H9 (cell line): Measurements from ENCODE around the gene SLC22A17. TPM values are rescaled to one million over a fixed set of nuclear protein-coding genes. Genes with fewer than 3 reads are reported as not detected.

Source experiments
- DNase-seq: peaks from one replicate; pipeline ENCODE4 v3.0.0-alpha.2; 2017
- H2AFZ ChIP-seq: one replicate; pipeline ENCODE4 v1.6.1; 2013; ENCODE audit warnings: mild to moderate bottlenecking, low read length, control low read depth, moderate library complexity
- H2AK5ac ChIP-seq: 2 replicates; pipeline ENCODE4 v1.6.1; 2013; ENCODE audit warnings: low read length, control low read depth, mixed read lengths; ENCODE audit not compliant: insufficient read length
- H2BK120ac ChIP-seq: one replicate; pipeline ENCODE4 v1.6.1; 2013; ENCODE audit warnings: low read depth, mild to moderate bottlenecking, low read length, control low read depth, inconsistent platforms; ENCODE audit not compliant: poor library complexity, severe bottlenecking
- H2BK12ac ChIP-seq: 2 replicates; pipeline ENCODE4 v1.6.1; 2013; ENCODE audit warnings: low read length, control low read depth, mixed read lengths, low read depth; ENCODE audit not compliant: insufficient read length
- H2BK15ac ChIP-seq: 2 replicates; pipeline ENCODE4 v1.6.1; 2013; ENCODE audit warnings: low read depth, low read length, control low read depth
- H2BK20ac ChIP-seq: one replicate; pipeline ENCODE4 v1.6.1; 2013; ENCODE audit warnings: low read depth, mild to moderate bottlenecking, low read length, control low read depth, inconsistent platforms; ENCODE audit not compliant: poor library complexity, severe bottlenecking
- H2BK5ac ChIP-seq: 2 replicates; pipeline ENCODE4 v1.6.1; 2013; ENCODE audit warnings: low read length, control low read depth, mixed read lengths; ENCODE audit not compliant: insufficient read length
- H3K14ac ChIP-seq: 2 replicates; pipeline ENCODE4 v1.6.1; 2013; ENCODE audit warnings: low read length, control low read depth; ENCODE audit not compliant: insufficient read depth
- H3K18ac ChIP-seq: 2 replicates; pipeline ENCODE4 v1.6.1; 2013; ENCODE audit warnings: low read depth, mild to moderate bottlenecking, mixed read lengths, low read length, control low read depth; ENCODE audit not compliant: insufficient read length
- H3K23ac ChIP-seq: 2 replicates; pipeline ENCODE4 v1.6.1; 2013; ENCODE audit warnings: low read length, control low read depth, mixed read lengths, low read depth; ENCODE audit not compliant: insufficient read length
- H3K23me2 ChIP-seq: 2 replicates; pipeline ENCODE4 v1.6.1; 2013; ENCODE audit warnings: low read depth, mild to moderate bottlenecking, mixed read lengths, low read length, control low read depth; ENCODE audit not compliant: insufficient read length, poor library complexity, severe bottlenecking
- H3K27ac ChIP-seq: 2 replicates; pipeline ENCODE4 v1.5.1; 2013; ENCODE audit warnings: low read length, control low read depth, mixed read lengths, low read depth; ENCODE audit not compliant: insufficient read length
- H3K27me3 ChIP-seq: 2 replicates; pipeline ENCODE4 v1.6.1; 2013; ENCODE audit warnings: low read length, control low read depth, inconsistent platforms; ENCODE audit not compliant: insufficient read depth
- H3K4ac ChIP-seq: 2 replicates; pipeline ENCODE4 v1.6.1; 2013; ENCODE audit warnings: low read depth, mild to moderate bottlenecking, control low read depth, inconsistent platforms, low read length, moderate library complexity
- H3K4me1 ChIP-seq: 2 replicates; pipeline ENCODE4 v1.6.1; 2013; ENCODE audit warnings: low read length, control low read depth, inconsistent platforms; ENCODE audit not compliant: insufficient read depth
- H3K4me2 ChIP-seq: 2 replicates; pipeline ENCODE4 v1.6.1; 2013; ENCODE audit warnings: low read length, control low read depth, mixed read lengths; ENCODE audit not compliant: insufficient read length, insufficient read depth
- H3K56ac ChIP-seq: 2 replicates; pipeline ENCODE4 v1.6.1; 2013; ENCODE audit warnings: low read depth, mild to moderate bottlenecking, mixed read lengths, low read length, control low read depth; ENCODE audit not compliant: insufficient read length
- H3K79me1 ChIP-seq: 2 replicates; pipeline ENCODE4 v1.6.1; 2013; ENCODE audit warnings: low read depth, mild to moderate bottlenecking, moderate library complexity, low read length, control low read depth, inconsistent platforms; ENCODE audit not compliant: insufficient read depth, poor library complexity, severe bottlenecking
- H3K79me2 ChIP-seq: 2 replicates; pipeline ENCODE4 v1.6.1; 2013; ENCODE audit warnings: low read length, control low read depth, inconsistent platforms; ENCODE audit not compliant: insufficient read depth
- H3K9ac ChIP-seq: 2 replicates; pipeline ENCODE4 v1.6.1; 2013; ENCODE audit warnings: low read length, control low read depth, mixed read lengths; ENCODE audit not compliant: insufficient read length; ENCODE audit errors: extremely low read depth
- H3K9me3 ChIP-seq: one replicate; pipeline ENCODE4 v1.6.1; 2013; ENCODE audit warnings: low read depth, low read length, inconsistent platforms; ENCODE audit not compliant: control insufficient read depth
- H3T11ph ChIP-seq: one replicate; pipeline ENCODE4 v1.6.1; 2013; ENCODE audit warnings: mild to moderate bottlenecking, low read length, control low read depth, inconsistent platforms
- H4K20me1 ChIP-seq: one replicate; pipeline ENCODE4 v1.6.1; 2013; ENCODE audit not compliant: control insufficient read depth, insufficient read length, insufficient read depth
- H4K5ac ChIP-seq: 2 replicates; pipeline ENCODE4 v1.6.1; 2013; ENCODE audit warnings: low read depth, mild to moderate bottlenecking, mixed read lengths, low read length, control low read depth; ENCODE audit not compliant: insufficient read length
- H4K8ac ChIP-seq: replicated peaks from 2 replicates; pipeline ENCODE4 v1.6.1; 2013; ENCODE audit warnings: low read length, control low read depth, mixed read lengths, low read depth; ENCODE audit not compliant: insufficient read length
- H4K91ac ChIP-seq: 2 replicates; pipeline ENCODE4 v1.6.1; 2013; ENCODE audit warnings: low read depth, mild to moderate bottlenecking, moderate library complexity, mixed read lengths, low read length, control low read depth; ENCODE audit not compliant: insufficient read length
- H3K27ac Mint-ChIP-seq, 3 experiments: 2 replicates in 2 of 3; 3 replicates in 1 of 3; pipeline ENCODE4 v1.8.0; 2020 to 2021; ENCODE audit warnings: mixed read lengths in 3 of 3, mild to moderate bottlenecking in 1 of 3, moderate library complexity in 1 of 3
- H3K27me3 Mint-ChIP-seq: 2 replicates; pipeline ENCODE4 v1.8.0; 2021; ENCODE audit warnings: low read depth, mild to moderate bottlenecking, moderate library complexity, mixed read lengths
- H3K36me3 Mint-ChIP-seq, 3 experiments: 2 replicates in 2 of 3; 3 replicates in 1 of 3; pipeline ENCODE4 v1.8.0; 2020 to 2021; ENCODE audit warnings: low read depth in 3 of 3, mixed read lengths in 3 of 3; ENCODE audit not compliant: insufficient read depth in 1 of 3
- H3K4me1 Mint-ChIP-seq, 2 experiments: 2 replicates each; pipeline ENCODE4 v1.8.0; 2020; ENCODE audit warnings: mixed read lengths in 2 of 2
- H3K4me3 Mint-ChIP-seq, 2 experiments: 2 replicates in 1 of 2; 3 replicates in 1 of 2; pipeline ENCODE4 v1.8.0; 2020 to 2021; ENCODE audit warnings: mild to moderate bottlenecking in 2 of 2, mixed read lengths in 2 of 2, moderate library complexity in 1 of 2
- H3K9me3 Mint-ChIP-seq, 2 experiments: 2 replicates in 1 of 2; 3 replicates in 1 of 2; pipeline ENCODE4 v1.8.0; 2020; ENCODE audit warnings: mild to moderate bottlenecking in 2 of 2, mixed read lengths in 2 of 2, moderate library complexity in 1 of 2
- WGBS: extraction: QIAGEN DNeasy Blood & Tissue Kit; methylation state at CpG from one replicate; pipeline ENCODE4 v1.1.7; 2013; ENCODE audit warnings: missing lambda C conversion rate, low lambda C conversion rate, mixed read lengths; ENCODE audit not compliant: insufficient read length; ENCODE audit errors: extremely low coverage; 5-methylcytosine and 5-hydroxymethylcytosine counted together
- total RNA-seq: library from RNA; stranded (reverse); gene quantifications from 2 replicates; pipeline ENCODE4 v1.2.1, GENCODE V29; 2021
- TF ChIP-seq, protein P1 (sequence below): fragments of 200-600 bp; sonication (generic); conservative IDR thresholded peaks from 3 replicates; pipeline ENCODE4 v1.8.0; 2021; ENCODE audit warnings: antibody characterized with exemption, mild to moderate bottlenecking

Gene SLC22A17
- total RNA-seq, 1 experiment from 2014 or later = 33.0 TPM

DNA sequence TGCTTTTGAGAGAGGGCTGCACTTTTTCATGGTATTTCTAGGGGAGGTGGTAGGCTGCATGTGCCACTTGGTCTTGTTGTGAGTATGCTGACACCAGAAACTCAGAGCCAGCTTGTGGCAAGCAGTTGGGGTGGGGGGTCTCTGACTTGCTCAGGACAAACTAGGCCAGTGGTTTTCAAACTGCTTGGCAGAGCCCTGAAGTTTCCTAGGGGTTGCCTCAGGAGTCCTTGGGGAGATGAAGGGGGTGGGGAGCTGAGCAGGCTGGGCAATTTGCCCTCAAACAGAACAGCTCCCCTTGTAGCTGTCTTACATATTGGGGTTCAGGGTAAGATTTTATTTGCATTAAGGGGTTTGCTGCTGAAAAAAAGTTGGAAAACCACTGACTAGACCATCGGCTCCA lies 42.1 kb downstream of the SLC22A17 start:
- Histone ChIP-seq H2AK5ac (no peak overlapping the region), H3K79me1 (peaks cover 6% of the 10 kb centered on the region), H2BK5ac (no peak overlapping the region), H3K9me3 (no peaks in the 10 kb centered on the region), H4K8ac (no peak overlapping the region), H3K4me1 (no peaks in the 10 kb centered on the region; the same call in 1 of the 2 replicates), H2BK15ac (no peak overlapping the region), H4K91ac (no peak overlapping the region), H2BK12ac (no peak overlapping the region), H3K9ac (no peak overlapping the region), H4K20me1 (no peaks in the 10 kb centered on the region), H3K56ac (no peak overlapping the region), H3K14ac (no peak overlapping the region), H3T11ph (no peak overlapping the region), H4K5ac (no peak overlapping the region), H3K27ac (no peak overlapping the region), H3K4me2 (no peak overlapping the region), H3K79me2 (no peaks in the 10 kb centered on the region), H3K27me3 (no peaks in the 10 kb centered on the region), H3K23me2 (peaks cover 8% of the 10 kb centered on the region), H3K4ac (no peak overlapping the region), H3K18ac (no peak overlapping the region), H2BK120ac (no peak overlapping the region), H3K23ac (no peak overlapping the region), H2BK20ac (no peak overlapping the region), H2AFZ (no peak overlapping the region)
- Mint-ChIP-seq H3K27me3 (no peaks in the 10 kb centered on the region), H3K9me3 (no peaks in the 10 kb centered on the region), H3K36me3 (peaks cover 25 to 26% (median 25%) of the 10 kb centered on the region in 3 experiments), H3K27ac (no peak overlapping the region), H3K4me1 (peaks cover 17 to 18% of the 10 kb centered on the region in 2 experiments), H3K4me3 (no peak overlapping the region)
- WGBS = no CpG with 5 or more reads among the region's 1 CpG
- DNase-seq = no peak
- TF ChIP-seq, protein P1, sequence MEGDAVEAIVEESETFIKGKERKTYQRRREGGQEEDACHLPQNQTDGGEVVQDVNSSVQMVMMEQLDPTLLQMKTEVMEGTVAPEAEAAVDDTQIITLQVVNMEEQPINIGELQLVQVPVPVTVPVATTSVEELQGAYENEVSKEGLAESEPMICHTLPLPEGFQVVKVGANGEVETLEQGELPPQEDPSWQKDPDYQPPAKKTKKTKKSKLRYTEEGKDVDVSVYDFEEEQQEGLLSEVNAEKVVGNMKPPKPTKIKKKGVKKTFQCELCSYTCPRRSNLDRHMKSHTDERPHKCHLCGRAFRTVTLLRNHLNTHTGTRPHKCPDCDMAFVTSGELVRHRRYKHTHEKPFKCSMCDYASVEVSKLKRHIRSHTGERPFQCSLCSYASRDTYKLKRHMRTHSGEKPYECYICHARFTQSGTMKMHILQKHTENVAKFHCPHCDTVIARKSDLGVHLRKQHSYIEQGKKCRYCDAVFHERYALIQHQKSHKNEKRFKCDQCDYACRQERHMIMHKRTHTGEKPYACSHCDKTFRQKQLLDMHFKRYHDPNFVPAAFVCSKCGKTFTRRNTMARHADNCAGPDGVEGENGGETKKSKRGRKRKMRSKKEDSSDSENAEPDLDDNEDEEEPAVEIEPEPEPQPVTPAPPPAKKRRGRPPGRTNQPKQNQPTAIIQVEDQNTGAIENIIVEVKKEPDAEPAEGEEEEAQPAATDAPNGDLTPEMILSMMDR = no peak
